ENCODE results near the gene MCIDAS. TPM values are rescaled to one million over a fixed set of nuclear protein-coding genes. Genes with fewer than 3 reads are reported as not detected.

MCIDAS gene
- not detected for total RNA-seq

DNA sequence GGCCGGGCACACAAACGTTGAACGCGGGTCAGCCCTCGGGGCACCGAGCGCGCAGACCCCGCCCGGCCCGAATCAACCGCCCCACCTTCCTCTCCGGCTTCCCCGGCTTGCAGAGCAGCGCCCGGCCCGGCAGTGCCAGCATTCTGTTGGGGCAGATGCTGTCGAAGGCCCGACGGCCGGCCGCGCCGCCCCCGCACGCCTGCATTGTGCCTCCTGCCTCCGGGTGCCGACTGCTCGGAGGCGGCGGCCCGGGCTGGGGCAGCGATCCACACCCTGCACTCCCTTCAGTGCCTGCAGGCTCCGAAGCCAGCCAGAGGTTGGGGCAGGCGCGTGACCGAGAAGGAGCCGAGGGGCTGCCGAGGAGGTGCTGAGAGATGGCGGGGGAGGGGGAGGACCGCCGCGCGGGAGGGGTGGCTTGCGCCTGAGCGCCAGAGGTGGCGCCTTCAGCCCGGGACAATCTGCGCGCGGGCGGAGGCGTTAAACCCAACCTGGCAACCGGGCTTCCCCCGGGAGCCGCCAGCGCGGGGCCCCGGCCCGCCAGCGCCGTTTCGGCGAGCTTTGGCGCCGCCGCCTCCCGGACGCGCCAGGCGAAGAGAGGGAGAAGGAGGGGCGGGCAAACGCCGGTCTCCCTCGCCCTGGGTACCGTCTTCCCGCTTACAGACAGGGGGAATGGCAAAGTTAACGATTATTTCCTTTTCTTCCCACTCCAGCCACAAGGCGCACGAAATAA, at the start of gene MCIDAS:
Gene MCIDAS, minus strand, starts transcription at position 382 of the 730 bp plus-strand sequence. Its CDS starts 177 bp downstream, at position 205.
- TF ChIP-seq, protein P1, sequence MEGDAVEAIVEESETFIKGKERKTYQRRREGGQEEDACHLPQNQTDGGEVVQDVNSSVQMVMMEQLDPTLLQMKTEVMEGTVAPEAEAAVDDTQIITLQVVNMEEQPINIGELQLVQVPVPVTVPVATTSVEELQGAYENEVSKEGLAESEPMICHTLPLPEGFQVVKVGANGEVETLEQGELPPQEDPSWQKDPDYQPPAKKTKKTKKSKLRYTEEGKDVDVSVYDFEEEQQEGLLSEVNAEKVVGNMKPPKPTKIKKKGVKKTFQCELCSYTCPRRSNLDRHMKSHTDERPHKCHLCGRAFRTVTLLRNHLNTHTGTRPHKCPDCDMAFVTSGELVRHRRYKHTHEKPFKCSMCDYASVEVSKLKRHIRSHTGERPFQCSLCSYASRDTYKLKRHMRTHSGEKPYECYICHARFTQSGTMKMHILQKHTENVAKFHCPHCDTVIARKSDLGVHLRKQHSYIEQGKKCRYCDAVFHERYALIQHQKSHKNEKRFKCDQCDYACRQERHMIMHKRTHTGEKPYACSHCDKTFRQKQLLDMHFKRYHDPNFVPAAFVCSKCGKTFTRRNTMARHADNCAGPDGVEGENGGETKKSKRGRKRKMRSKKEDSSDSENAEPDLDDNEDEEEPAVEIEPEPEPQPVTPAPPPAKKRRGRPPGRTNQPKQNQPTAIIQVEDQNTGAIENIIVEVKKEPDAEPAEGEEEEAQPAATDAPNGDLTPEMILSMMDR (IDR thresholded peaks at IDR 0.05; ENCODE audit: low read depth), result no peak

DNA sequence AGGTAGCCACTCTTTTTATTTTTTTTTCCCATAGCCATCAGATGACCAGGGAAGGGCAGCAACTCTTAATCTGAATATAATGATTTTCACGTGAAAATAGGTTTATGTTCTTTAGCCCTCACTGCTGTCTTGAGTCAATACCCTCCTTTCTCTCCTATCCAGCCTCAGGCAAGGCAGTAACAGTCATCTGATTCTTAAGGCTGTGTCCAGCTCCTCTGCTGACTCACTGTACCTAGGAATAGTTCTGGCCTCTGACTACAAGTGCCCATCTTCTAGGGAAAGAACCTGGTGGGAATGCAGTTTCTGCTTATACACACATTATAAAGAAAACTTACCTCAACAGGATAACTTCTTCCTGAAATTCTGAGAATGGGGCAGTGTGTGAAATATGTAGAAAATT, 49.7 kb upstream of the MCIDAS start:
- TF ChIP-seq, protein P1 (IDR thresholded peaks at IDR 0.05; ENCODE audit: low read depth), result no peak

DNA sequence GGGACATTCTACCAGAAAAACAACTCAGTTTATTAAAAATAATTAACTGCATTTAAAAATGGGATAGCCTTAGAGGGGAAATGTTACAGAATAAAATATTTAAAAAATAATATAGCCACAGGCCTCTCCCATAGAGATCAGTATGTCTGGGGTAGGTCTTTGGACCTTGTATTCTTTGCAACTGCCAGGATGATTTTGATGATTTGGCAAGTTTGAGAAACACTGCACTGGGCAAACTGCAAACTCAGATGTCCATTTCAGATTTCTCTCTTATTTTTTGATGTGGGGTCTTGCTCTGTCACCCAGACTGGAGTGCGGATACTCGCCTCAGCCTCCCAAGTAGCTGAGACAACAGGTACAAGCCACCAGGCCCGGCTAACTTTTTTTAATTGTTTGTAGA, 31.2 kb upstream of the MCIDAS start:
- TF ChIP-seq, protein P1 (IDR thresholded peaks at IDR 0.05; ENCODE audit: low read depth), result no peak

DNA sequence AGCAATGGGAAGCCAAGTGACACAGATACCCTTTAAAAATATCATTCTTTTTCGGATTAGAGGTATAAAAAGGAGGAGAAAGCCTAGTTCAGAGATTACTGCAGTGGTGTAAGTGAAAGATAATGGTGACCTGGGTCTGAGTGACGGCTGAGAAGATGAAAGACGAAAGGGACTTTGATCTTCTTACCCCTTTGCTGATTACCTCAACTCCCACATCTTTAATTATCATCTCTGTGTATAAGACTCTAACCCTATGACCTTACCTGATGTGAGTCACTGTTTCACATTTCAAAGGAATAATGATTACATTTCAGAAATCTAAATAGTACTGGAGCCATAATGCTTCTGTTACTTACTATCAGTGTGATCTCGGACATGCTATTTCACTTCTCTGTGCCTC, 27.7 kb upstream of the MCIDAS start:
- TF ChIP-seq, protein P1 (IDR thresholded peaks at IDR 0.05; ENCODE audit: low read depth), result no peak

DNA sequence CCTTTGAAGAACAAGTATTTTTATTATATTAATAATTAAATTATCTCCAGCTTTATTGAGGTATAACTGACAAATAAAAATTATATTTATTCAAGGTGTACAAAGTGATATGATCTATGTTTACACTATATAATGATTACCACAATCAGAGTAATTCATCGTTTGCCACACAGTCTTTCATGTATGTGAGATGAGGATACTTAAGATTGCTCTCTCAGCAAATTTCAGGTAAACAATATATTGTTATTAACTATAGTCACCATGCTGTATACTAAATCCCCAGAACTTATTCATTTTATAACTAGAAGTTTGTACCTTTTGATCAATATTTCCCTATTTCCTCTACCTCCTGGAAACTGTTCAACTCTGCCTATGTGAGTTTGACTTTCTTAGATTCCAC, 22.9 kb upstream of the MCIDAS start:
- TF ChIP-seq, protein P1 (IDR thresholded peaks at IDR 0.05; ENCODE audit: low read depth), result no peak

DNA sequence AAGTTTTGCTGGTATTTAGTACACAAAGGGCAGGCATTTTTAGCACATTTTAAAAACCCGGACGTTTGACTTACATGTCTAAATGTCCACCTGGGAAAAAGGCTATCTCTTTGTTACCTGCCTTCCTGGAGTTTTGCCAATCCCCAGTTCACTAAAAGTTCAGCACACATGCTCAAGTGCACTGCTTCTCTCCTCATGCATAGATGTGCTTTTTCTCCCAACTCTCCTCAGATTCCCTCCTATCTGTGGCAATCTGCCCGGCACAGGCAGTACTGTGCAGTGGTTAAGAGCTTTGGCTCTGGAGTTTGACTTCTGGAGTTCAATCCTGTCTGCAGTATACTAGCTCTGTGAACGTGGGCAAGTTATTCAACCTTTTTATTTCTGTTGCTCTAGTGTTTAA, 14.6 kb upstream of the MCIDAS start:
- TF ChIP-seq, protein P1 (IDR thresholded peaks at IDR 0.05; ENCODE audit: low read depth), result no peak

DNA sequence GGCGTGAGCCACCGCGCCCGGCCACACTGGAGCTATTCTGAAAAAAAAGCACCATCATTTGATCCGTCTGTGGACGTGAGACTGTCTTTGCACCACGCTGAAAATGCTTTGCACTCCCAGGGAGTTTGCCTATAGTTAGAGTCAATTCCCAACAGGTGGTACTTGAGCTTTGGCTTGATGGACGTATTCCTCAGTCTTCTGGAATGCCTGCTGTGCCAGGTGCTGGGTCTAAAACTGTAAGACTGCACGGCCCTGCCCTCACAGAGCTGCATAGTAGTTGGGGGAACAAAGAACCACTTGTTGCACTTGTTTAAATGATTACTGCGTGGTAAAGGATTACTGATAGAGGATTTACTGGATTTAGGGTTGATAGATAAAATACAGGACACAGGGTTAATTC, 9.7 kb upstream of the MCIDAS start:
- TF ChIP-seq, protein P1 (IDR thresholded peaks at IDR 0.05; ENCODE audit: low read depth), result no peak
